Measurements from ENCODE around the gene BRINP3.
"Not testable (repeated sequence)": the region's sequence is repeated elsewhere in the genome, so short reads cannot be mapped to it uniquely, and the experiment has no call there.

BRINP3 gene

DNA sequence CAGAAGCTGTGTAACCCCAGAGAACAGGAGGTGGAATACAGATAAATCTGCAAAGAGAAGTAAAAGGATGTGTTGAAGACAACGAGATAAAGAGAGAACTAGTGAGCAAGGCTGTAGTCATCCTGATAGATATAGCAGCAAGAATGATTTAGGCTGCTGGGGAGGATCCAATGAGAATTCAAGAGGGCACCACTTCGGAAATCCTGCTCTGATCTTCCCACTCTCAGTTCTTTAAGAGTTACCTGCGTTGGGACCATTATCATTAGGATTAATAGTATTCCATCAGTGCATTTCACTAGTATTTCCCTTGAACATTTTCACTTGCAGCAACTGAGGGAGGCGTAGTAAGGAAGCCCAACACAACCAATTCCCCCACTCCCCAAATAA, at the start of gene BRINP3:
BRINP3 (minus strand) TSS at position 103 of the 387 bp plus-strand sequence.
- TF ChIP-seq JUND (IDR thresholded peaks at IDR 0.05; ENCODE audit: low read depth): no peak

DNA sequence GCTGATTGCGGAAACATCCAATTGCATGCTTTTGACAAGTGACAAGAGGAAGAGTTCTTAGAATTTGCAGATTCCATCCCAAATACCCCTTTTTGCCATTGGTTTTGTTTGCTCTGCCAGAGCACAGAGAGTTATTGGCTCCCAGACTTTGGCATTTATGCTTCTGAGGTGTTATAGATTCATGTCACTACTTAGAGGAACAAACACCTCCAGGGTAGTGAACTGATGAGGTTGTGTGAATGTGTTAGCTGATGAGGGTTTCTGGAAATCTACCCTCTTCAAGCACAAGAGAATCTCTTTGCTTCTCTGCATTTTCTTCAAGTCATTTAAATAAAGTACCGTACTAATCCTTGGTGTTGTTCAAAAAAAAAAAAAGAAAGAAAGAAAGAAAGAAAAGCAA, 33.9 kb upstream of the BRINP3 start:
- no peak for TF ChIP-seq JUND (IDR thresholded peaks at IDR 0.05; ENCODE audit: low read depth)
- peak in 1 of 2 experiments; percentile 22 for DNase-seq (ENCODE audit: low read depth in 1 of 2, low spot score in 1 of 2)
- in situ Hi-C loops (cut with HindIII; ENCODE audit: low pct_unique_long_range_greater_than_20kb, low sequenced_read_pairs): no loop called here

More for the DNA sequence above, at the start of gene BRINP3:
- DNase-seq (ENCODE audit: low read depth in 1 of 2, low spot score in 1 of 2): peak in 1 of 2 experiments; percentile 23
- in situ Hi-C loops (cut with HindIII; ENCODE audit: low pct_unique_long_range_greater_than_20kb, low sequenced_read_pairs): no loop called here

- DNase-seq (ENCODE audit: low read depth in 1 of 2, low spot score in 1 of 2): no peak
- no peak for TF ChIP-seq JUND (IDR thresholded peaks at IDR 0.05; ENCODE audit: low read depth)
- in situ Hi-C loops (cut with HindIII; ENCODE audit: low pct_unique_long_range_greater_than_20kb, low sequenced_read_pairs): no loop called here
Measured at GRCh38 chr1:190507357-190507756, 29.7 kb upstream of the BRINP3 start.

DNA sequence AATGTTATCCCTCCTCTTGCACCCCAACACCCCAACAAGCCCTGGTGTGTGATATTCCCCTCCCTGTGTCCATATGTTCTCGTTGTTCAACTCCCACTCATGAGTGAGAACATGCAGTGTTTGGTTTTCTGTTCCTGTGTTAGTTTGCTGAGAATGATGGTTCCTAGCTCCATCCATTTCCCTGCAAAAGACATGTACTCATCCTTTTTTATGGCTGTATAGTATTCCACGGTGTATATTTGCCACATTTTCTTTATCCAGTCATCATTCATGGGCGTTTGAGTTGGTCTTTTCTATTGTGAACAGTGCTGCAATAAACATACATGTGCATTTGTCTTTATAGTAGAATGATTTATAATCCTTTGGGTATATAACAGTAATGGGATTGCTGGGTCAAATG, 26.9 kb upstream of the BRINP3 start:
- not testable (repeated sequence) for DNase-seq (ENCODE audit: low read depth in 1 of 2, low spot score in 1 of 2)

DNA sequence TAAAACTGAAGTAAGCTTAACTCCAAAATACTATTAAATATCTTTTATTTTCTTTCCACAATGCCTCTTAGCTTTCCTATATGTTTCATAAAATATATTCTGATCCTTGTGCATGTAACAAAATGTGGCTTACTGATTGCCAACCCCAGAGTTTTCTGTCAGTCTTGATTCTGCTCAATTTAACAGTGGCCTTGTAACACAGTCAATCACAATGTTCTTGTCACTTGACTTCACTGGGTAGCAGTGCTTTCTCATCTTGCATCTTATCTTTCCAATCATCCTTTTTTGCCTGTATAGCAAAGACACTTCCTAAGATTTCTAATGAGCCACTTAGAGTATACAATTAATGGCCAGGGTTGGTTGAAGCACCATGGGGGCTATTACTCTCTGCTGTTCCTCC, 19.9 kb upstream of the BRINP3 start:
- in situ Hi-C loops (cut with HindIII; ENCODE audit: low pct_unique_long_range_greater_than_20kb, low sequenced_read_pairs): no loop called here
- no peak for DNase-seq (ENCODE audit: low read depth in 1 of 2, low spot score in 1 of 2)
- TF ChIP-seq JUND (IDR thresholded peaks at IDR 0.05; ENCODE audit: low read depth): no peak

More for the DNA sequence above, 26.9 kb upstream of the BRINP3 start:
- in situ Hi-C loops (cut with HindIII; ENCODE audit: low pct_unique_long_range_greater_than_20kb, low sequenced_read_pairs): not testable (repeated sequence)

GRCh38 chr1:190494451-190494850, 16.8 kb upstream of the BRINP3 start:
- no peak for TF ChIP-seq JUND (IDR thresholded peaks at IDR 0.05; ENCODE audit: low read depth)
- in situ Hi-C loops (cut with HindIII; ENCODE audit: low pct_unique_long_range_greater_than_20kb, low sequenced_read_pairs): no loop called here
- no peak for DNase-seq (ENCODE audit: low read depth in 1 of 2, low spot score in 1 of 2)

- TF ChIP-seq JUND (IDR thresholded peaks at IDR 0.05; ENCODE audit: low read depth): no peak
- DNase-seq (ENCODE audit: low read depth in 1 of 2, low spot score in 1 of 2): no peak
- in situ Hi-C loops (cut with HindIII; ENCODE audit: low pct_unique_long_range_greater_than_20kb, low sequenced_read_pairs): no loop called here
Measured at GRCh38 chr1:190491404-190491803, 13.7 kb upstream of the BRINP3 start.

DNA sequence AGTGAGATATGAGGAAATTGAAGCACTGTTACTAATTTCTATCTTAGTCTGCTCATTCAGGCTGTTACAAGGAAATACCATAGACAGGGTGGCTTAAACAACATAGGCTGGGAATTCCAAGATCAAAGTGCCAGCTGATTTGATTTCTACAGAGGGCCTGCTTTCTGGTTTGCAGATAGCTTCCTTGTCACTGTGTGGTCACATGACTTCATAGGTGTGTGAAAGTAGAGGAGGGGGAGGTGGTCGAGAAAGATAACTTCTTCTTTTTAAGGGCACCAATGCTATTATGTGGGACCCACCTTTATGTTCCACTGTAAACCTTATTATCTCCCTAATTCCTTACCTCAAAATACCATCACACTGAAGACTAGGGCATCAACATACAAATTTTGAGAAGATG, 6.4 kb upstream of the BRINP3 start:
- in situ Hi-C loops (cut with HindIII; ENCODE audit: low pct_unique_long_range_greater_than_20kb, low sequenced_read_pairs): no loop called here
- no peak for DNase-seq (ENCODE audit: low read depth in 1 of 2, low spot score in 1 of 2)
- TF ChIP-seq JUND (IDR thresholded peaks at IDR 0.05; ENCODE audit: low read depth): no peak

DNA sequence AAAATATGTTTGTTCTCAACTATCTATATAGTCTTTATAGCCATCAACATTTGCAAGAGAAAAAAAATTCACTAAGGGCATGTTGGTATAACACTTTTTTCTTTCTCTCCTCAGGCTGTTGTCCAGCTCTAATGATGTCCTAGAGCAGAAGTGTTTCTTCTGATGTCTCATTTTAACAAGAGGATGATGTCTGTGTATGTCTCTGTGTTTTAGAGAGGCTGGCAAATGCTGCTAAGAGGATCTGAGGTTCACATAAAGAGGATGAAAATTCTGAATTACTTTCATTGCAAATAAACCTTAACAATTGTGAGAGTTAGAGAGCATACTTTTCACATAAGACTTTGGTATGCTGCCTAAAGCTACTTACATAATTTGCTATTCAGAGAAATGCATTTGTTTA, 2.6 kb upstream of the BRINP3 start:
- DNase-seq (ENCODE audit: low read depth in 1 of 2, low spot score in 1 of 2): no peak
- no peak for TF ChIP-seq JUND (IDR thresholded peaks at IDR 0.05; ENCODE audit: low read depth)
- in situ Hi-C loops (cut with HindIII; ENCODE audit: low pct_unique_long_range_greater_than_20kb, low sequenced_read_pairs): no loop called here

DNA sequence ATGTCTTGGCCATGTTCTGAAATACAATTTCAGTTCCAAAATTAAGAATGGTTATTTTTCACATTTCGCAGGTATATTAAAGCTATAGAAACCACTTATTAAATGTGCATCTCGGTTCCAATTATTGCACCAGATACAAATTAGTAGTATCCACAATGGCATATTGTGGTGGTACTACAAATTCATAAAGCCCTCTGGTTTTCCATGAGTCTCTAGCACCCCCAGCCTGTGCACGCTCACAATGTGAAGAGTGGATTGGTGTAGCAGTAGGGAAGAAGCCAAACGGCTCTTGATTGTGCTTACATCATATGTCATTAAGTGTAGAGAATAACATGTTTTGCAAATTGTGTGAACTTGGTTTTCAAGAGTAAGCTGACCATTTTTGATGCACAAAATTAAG, 1.9 kb upstream of the BRINP3 start:
- no peak for TF ChIP-seq JUND (IDR thresholded peaks at IDR 0.05; ENCODE audit: low read depth)
- in situ Hi-C loops (cut with HindIII; ENCODE audit: low pct_unique_long_range_greater_than_20kb, low sequenced_read_pairs): no loop called here
- peak in 1 of 2 experiments; percentile 44 for DNase-seq (ENCODE audit: low read depth in 1 of 2, low spot score in 1 of 2)

DNA sequence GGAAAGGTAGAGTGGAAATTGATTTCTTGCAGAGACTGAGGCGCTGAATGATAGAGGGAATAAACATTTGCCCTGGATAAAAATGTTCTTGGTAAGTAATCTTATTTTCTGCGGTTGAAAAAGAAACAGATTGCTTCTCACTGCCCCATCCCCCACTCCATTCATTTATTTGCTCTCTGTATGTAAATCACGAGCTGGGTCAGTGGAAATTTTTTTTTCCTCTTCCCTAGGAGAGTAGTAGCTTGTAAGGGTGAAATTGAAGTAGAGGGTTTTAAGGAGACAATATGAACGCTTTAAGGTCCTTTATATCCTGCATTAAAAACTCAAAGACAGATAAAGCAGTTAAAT, 1.4 kb upstream of the BRINP3 start:
- no peak for TF ChIP-seq JUND (IDR thresholded peaks at IDR 0.05; ENCODE audit: low read depth)
- in situ Hi-C loops (cut with HindIII; ENCODE audit: low pct_unique_long_range_greater_than_20kb, low sequenced_read_pairs): no loop called here
- peak in 1 of 2 experiments; percentile 57 for DNase-seq (ENCODE audit: low read depth in 1 of 2, low spot score in 1 of 2)

DNA sequence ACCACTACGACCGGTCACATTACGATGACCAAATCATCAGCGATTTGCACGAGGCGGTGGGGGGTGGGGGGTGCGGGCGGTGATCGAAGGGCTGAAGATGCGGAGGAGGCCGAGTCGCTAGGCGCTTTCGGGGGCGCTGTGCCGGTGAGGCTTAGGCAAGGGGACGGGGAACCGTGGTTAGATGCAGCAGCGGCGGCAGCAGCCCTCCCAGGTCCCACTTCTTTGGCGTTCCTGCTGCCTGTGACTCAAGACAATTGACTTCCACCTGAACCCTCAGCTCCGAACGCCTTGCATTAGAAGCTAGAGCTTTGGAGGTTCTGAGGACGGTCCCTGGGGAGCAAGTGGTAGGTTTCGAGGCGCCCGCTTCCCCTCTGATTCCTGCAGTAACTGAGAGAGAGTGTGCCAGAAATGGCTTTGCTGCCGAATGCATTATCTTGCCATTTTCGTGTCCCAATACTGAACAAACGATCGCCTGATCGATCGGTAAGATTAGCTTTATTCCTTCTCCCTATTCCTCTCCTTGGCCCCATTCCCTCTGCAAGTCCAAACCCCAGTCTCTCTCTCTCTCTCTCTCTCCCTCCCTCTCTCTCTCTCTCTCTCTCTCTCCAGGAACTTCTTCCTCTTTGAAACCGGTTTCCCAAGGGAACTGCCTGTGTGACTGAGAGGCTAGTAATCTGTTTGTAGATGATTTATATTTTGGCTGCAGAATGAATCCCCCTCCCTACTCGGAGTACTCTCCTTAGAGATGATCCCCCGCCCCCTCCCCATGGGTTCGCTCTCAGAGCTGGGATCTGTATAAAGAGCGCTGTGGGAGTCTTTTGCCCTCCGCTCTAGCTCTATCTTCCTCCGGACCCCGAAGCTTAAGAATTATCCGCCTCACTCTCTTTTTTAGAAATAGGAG, 735 bp upstream of the BRINP3 start:
- in situ Hi-C loops (cut with HindIII; ENCODE audit: low pct_unique_long_range_greater_than_20kb, low sequenced_read_pairs): no loop called here
- no peak for TF ChIP-seq JUND (IDR thresholded peaks at IDR 0.05; ENCODE audit: low read depth)
- DNase-seq (ENCODE audit: low read depth in 1 of 2, low spot score in 1 of 2): peak in 1 of 2 experiments; percentile 87

GRCh38 chr1:190476806-190477205, 858 bp downstream of the BRINP3 start:
- no peak for TF ChIP-seq JUND (IDR thresholded peaks at IDR 0.05; ENCODE audit: low read depth)
- in situ Hi-C loops (cut with HindIII; ENCODE audit: low pct_unique_long_range_greater_than_20kb, low sequenced_read_pairs): no loop called here
- no peak for DNase-seq (ENCODE audit: low read depth in 1 of 2, low spot score in 1 of 2)

- in situ Hi-C loops (cut with HindIII; ENCODE audit: low pct_unique_long_range_greater_than_20kb, low sequenced_read_pairs): no loop called here
- no peak for DNase-seq (ENCODE audit: low read depth in 1 of 2, low spot score in 1 of 2)
- TF ChIP-seq JUND (IDR thresholded peaks at IDR 0.05; ENCODE audit: low read depth): no peak
Measured at GRCh38 chr1:190476321-190476720, 1.3 kb downstream of the BRINP3 start.

Measured in T47D (cell line).